Activated T-cell treated with anti-CD3 and anti-CD28 coated beads for 4 hours (primary cell): ENCODE data around the gene LGR5.
"Not testable (repeated sequence)": the region's sequence is repeated elsewhere in the genome, so short reads cannot be mapped to it uniquely, and the experiment has no call there.

Experiments
- DNase-seq: peaks from one replicate; pipeline ENCODE4 v3.0.0-alpha.2; 2020

LGR5 gene

GRCh38 chr12:71477609-71478008, 38.0 kb downstream of the LGR5 start:
- no peak for DNase-seq

GRCh38 chr12:71478270-71478669, 38.7 kb downstream of the LGR5 start:
- DNase-seq, result no peak

GRCh38 chr12:71484272-71484905, 44.8 kb downstream of the LGR5 start:
- no peak for DNase-seq

GRCh38 chr12:71490844-71491243, 51.2 kb downstream of the LGR5 start:
- DNase-seq, result not testable (repeated sequence)

- DNase-seq, result no peak
These were observed 53.0 kb downstream of the LGR5 start for GRCh38 chr12:71492604-71493003.

- DNase-seq, result no peak
These were observed 60.2 kb downstream of the LGR5 start for GRCh38 chr12:71499834-71500233.

- no peak for DNase-seq
These were observed 64.2 kb downstream of the LGR5 start for GRCh38 chr12:71503579-71504391.

GRCh38 chr12:71504476-71504875, 64.9 kb downstream of the LGR5 start:
- no peak for DNase-seq

- no peak for DNase-seq
These were observed 70.1 kb downstream of the LGR5 start for GRCh38 chr12:71509705-71510104.

GRCh38 chr12:71517145-71517846, 77.7 kb downstream of the LGR5 start:
- no peak for DNase-seq

GRCh38 chr12:71521125-71521524, 81.5 kb downstream of the LGR5 start:
- DNase-seq, result no peak

- DNase-seq, result no peak
These were observed 85.0 kb downstream of the LGR5 start for GRCh38 chr12:71524626-71525025.

GRCh38 chr12:71533703-71534102, 94.1 kb downstream of the LGR5 start:
- no peak for DNase-seq

- DNase-seq, result no peak
These were observed 96.8 kb downstream of the LGR5 start for GRCh38 chr12:71536279-71536938.

GRCh38 chr12:71536939-71537622, 97.5 kb downstream of the LGR5 start:
- no peak for DNase-seq

GRCh38 chr12:71538807-71539206, 99.2 kb downstream of the LGR5 start:
- no peak for DNase-seq

- no peak for DNase-seq
These were observed 102.0 kb downstream of the LGR5 start for GRCh38 chr12:71541583-71541982.

- DNase-seq, result no peak
These were observed 106.8 kb downstream of the LGR5 start for GRCh38 chr12:71546322-71546861.

GRCh38 chr12:71548893-71549292, 109.3 kb downstream of the LGR5 start:
- no peak for DNase-seq

GRCh38 chr12:71551529-71551928, 111.9 kb downstream of the LGR5 start:
- DNase-seq, result no peak

GRCh38 chr12:71552728-71553501, 113.3 kb downstream of the LGR5 start:
- no peak for DNase-seq

- DNase-seq, result no peak
These were observed 115.6 kb downstream of the LGR5 start for GRCh38 chr12:71555191-71555590.
